OCI-LY7 (cell line): ENCODE data around the gene LBX2.

Experiments
- CTCF ChIP-seq: fragments of 200-600 bp; sonication (generic); conservative IDR thresholded peaks from 2 replicates; pipeline ENCODE4 v1.5.1; 2014; ENCODE audit warnings: mild to moderate bottlenecking, antibody characterized with exemption, low read length, moderate library complexity, mixed read lengths
- EZH2phosphoT487 ChIP-seq: fragments of 200-600 bp; sonication (generic); IDR thresholded peaks from 2 replicates; pipeline ENCODE4 v1.6.1; 2018; ENCODE audit warnings: low read depth, borderline replicate concordance, mild to moderate bottlenecking, mixed run types, antibody characterized with exemption, low read length, moderate library complexity, mixed read lengths

- no peak for TF ChIP-seq CTCF
- TF ChIP-seq EZH2phosphoT487: no peak
Observed at GRCh38 chr2:74464406-74464805, 35.0 kb downstream of the LBX2 start.
